GM12878 (cell line): ENCODE results near the gene KCTD17. TPM values are rescaled to one million over a fixed set of nuclear protein-coding genes. Genes with fewer than 3 reads are reported as not detected.

Experiments
- ATAC-seq: fragments of 200-7000 bp; cut with Tn5 transposase; 3 replicates; pipeline ENCODE4 v1.9.1; 2020; ENCODE audit warnings: mild to moderate bottlenecking, moderate library complexity
- BruUV-seq: library from RNA; stranded (reverse); fragments of 400-500 nt; replicated peaks from 2 replicates; lab custom pipeline; 2021; lab: Mats Ljungman, UMichigan
- CTCF ChIA-PET: fragments of 300-600 bp; sonication (Branson Sonifier 250); formaldehyde crosslinking; extraction: SDS; loops from one replicate; lab custom pipeline; 2021; ENCODE audit warnings: inconsistent platforms; lab: Yijun Ruan, JAX
- POLR2A ChIA-PET: fragments of 350-600 bp; formaldehyde crosslinking; extraction: SDS; loops from one replicate; lab custom pipeline; 2021; ENCODE audit warnings: inconsistent platforms; lab: Charles Lee
- RAD21 ChIA-PET: fragments of 300-600 bp; sonication (Branson Sonifier 250); formaldehyde crosslinking; loops from one replicate; lab custom pipeline; 2023; ENCODE audit warnings: antibody characterized with exemption; ENCODE audit not compliant: unreplicated experiment; lab: Charles Lee
- SMC1A ChIA-PET: fragments of 300-600 bp; sonication (Branson Sonifier 250); formaldehyde crosslinking; loops from one replicate; lab custom pipeline; 2023; ENCODE audit not compliant: unreplicated experiment, uncharacterized antibody; lab: Charles Lee
- DNase-seq: peaks from one replicate; pipeline ENCODE4 v3.0.0-alpha.2; 2011; ENCODE audit warnings: low read depth, low spot score
- FAIRE-seq: peaks from 3 replicates; lab custom pipeline; 2011; peaks lifted over from hg19 to GRCh38; lab: Jason Lieb, UNC
- H2AFZ ChIP-seq: 2 replicates; pipeline ENCODE4 v1.6.0; 2011; ENCODE audit warnings: low read depth, low read length, control low read depth; ENCODE audit not compliant: control insufficient read depth
- H3K27ac ChIP-seq: 2 replicates; pipeline ENCODE4 v1.5.1; 2011; ENCODE audit warnings: control low read depth; ENCODE audit not compliant: control insufficient read depth, insufficient read depth
- H3K27me3 ChIP-seq, 2 experiments: replicated peaks in 1 of 2; 2 replicates each; pipeline versions ENCODE4 v1.6.0 to v1.6.1; 2011; ENCODE audit warnings: low read length in 1 of 2; ENCODE audit not compliant: control insufficient read depth in 2 of 2, insufficient read depth in 2 of 2
- H3K36me3 ChIP-seq, 2 experiments: 2 replicates each; pipeline ENCODE4 v1.5.1; 2011; ENCODE audit warnings: low read length in 1 of 2; ENCODE audit not compliant: control insufficient read depth in 2 of 2, insufficient read depth in 2 of 2
- H3K4me1 ChIP-seq: 2 replicates; pipeline ENCODE4 v1.6.1; 2011; ENCODE audit warnings: mild to moderate bottlenecking, low read length, moderate library complexity, mixed read lengths; ENCODE audit not compliant: control insufficient read depth, insufficient read depth
- H3K4me2 ChIP-seq: 2 replicates; pipeline ENCODE4 v1.6.0; 2011; ENCODE audit warnings: control low read depth; ENCODE audit not compliant: control insufficient read depth, insufficient read depth
- H3K4me3 ChIP-seq: fragments of 200-600 bp; sonication (generic); 2 replicates; pipeline ENCODE4 v1.5.1; 2016
- H3K79me2 ChIP-seq: 2 replicates; pipeline ENCODE4 v1.6.0; 2011; ENCODE audit warnings: low read length; ENCODE audit not compliant: control insufficient read depth, insufficient read depth
- H3K9ac ChIP-seq: 2 replicates; pipeline ENCODE4 v1.8.0; 2011; ENCODE audit warnings: low read length, control low read depth, mixed read lengths; ENCODE audit not compliant: control insufficient read depth, insufficient read depth
- H3K9me3 ChIP-seq: replicated peaks from 3 replicates; pipeline ENCODE4 v1.5.1; 2011; ENCODE audit warnings: mild to moderate bottlenecking, low read length; ENCODE audit not compliant: control insufficient read depth, insufficient read depth
- H4K20me1 ChIP-seq: 2 replicates; pipeline ENCODE4 v1.6.0; 2011; ENCODE audit not compliant: control insufficient read depth, insufficient read depth
- CREB1 ChIP-seq: IDR thresholded peaks from 2 replicates; pipeline ENCODE4 v1.6.1; 2012; ENCODE audit warnings: low read depth, mild to moderate bottlenecking, inconsistent platforms
- IRF5 ChIP-seq: fragments of 450-650 bp; IDR thresholded peaks from 2 replicates; pipeline ENCODE4 v1.6.1; 2017; ENCODE audit warnings: borderline replicate concordance
- KDM1A ChIP-seq: fragments of 200-600 bp; sonication (generic); IDR thresholded peaks from 2 replicates; pipeline ENCODE4 v1.6.1; 2016; ENCODE audit warnings: borderline replicate concordance
- NFYB ChIP-seq: IDR thresholded peaks from 2 replicates; pipeline ENCODE4 v1.6.1; 2011; ENCODE audit warnings: low read depth, mild to moderate bottlenecking, low read length, improper control_type of control experiment, moderate library complexity; ENCODE audit not compliant: insufficient read depth
- RCOR1 ChIP-seq: conservative IDR thresholded peaks from 2 replicates; pipeline ENCODE4 v1.6.1; 2012; ENCODE audit warnings: low read depth, low read length, improper control_type of control experiment
- RELA ChIP-seq: fragments of 450-650 bp; IDR thresholded peaks from 2 replicates; pipeline ENCODE4 v1.8.0; 2014; ENCODE audit warnings: borderline replicate concordance; ENCODE audit not compliant: partially characterized antibody
- RUNX3 ChIP-seq: IDR thresholded peaks from 2 replicates; pipeline ENCODE4 v1.6.1; 2012; ENCODE audit warnings: low read length, inconsistent platforms
- SIN3A ChIP-seq: IDR thresholded peaks from 2 replicates; pipeline ENCODE4 v1.6.1; 2012; ENCODE audit warnings: low read depth, low read length, improper control_type of control experiment
- SMC3 ChIP-seq: IDR thresholded peaks from 2 replicates; pipeline ENCODE4 v1.6.1; 2011; ENCODE audit warnings: low read length, improper control_type of control experiment, borderline replicate concordance
- YBX1 ChIP-seq: fragments of 450-650 bp; IDR thresholded peaks from 2 replicates; pipeline ENCODE4 v1.6.1; 2016; ENCODE audit warnings: antibody characterized with exemption
- ZNF217 ChIP-seq: fragments of 450-650 bp; IDR thresholded peaks from 2 replicates; pipeline ENCODE4 v1.6.1; 2017; ENCODE audit warnings: antibody characterized with exemption, mild to moderate bottlenecking
- ZNF592 ChIP-seq: fragments of 450-650 bp; IDR thresholded peaks from 2 replicates; pipeline ENCODE4 v1.6.1; 2017; ENCODE audit warnings: mild to moderate bottlenecking, moderate library complexity
- ZNF622 ChIP-seq: fragments of 450-650 bp; IDR thresholded peaks from 2 replicates; pipeline ENCODE4 v1.6.1; 2017; ENCODE audit warnings: mild to moderate bottlenecking, inconsistent platforms
- ZZZ3 ChIP-seq: IDR thresholded peaks from 2 replicates; pipeline ENCODE4 v1.6.1; 2011; ENCODE audit warnings: low read depth; ENCODE audit not compliant: control insufficient read depth, insufficient read length
- WGBS: methylation state at CpG from one replicate; pipeline ENCODE4 v1.1.6; 2016; ENCODE audit warnings: low lambda C conversion rate; ENCODE audit not compliant: insufficient replicate concordance, insufficient coverage; ENCODE audit errors: missing lambda C conversion rate; 5-methylcytosine and 5-hydroxymethylcytosine counted together
- in situ Hi-C: fragments of 300-500 bp; cut with MboI; formaldehyde crosslinking; loops from 9 replicates; pipeline ENCODE4 v1.14.3; 2018; ENCODE audit warnings: mixed read lengths
- intact Hi-C: fragments of 100-400 bp; cut with micrococcal nuclease; formaldehyde crosslinking; loops from one replicate; pipeline ENCODE4 v1.14.2; 2022; ENCODE audit not compliant: unreplicated experiment
- polyA plus RNA-seq, 11 experiments: library from polyadenylated mRNA; depleted of rRNA in 4 of 11; unstranded in 6 of 11; stranded (reverse) in 5 of 11; fragments of >200 nt; fragmentation: Nextera tagmentation in 4 of 11; fragmentation: Illumina TruSeq in 1 of 11; extraction: Ambion mirVana in 4 of 11; extraction: Trizol in 1 of 11; gene quantifications; 1 replicate in 1 of 11; 2 replicates in 10 of 11; pipeline versions ENCODE4 v1.2.1 to v1.2.3, GENCODE V29; 2011 to 2016; ENCODE audit warnings: inconsistent platforms in 2 of 11, missing spikeins in 2 of 11, low read depth in 1 of 11
- total RNA-seq, 4 experiments: library from RNA; depleted of rRNA in 3 of 4; stranded (reverse); fragments of >200 nt in 3 of 4; fragmentation: Illumina TruSeq in 1 of 4; extraction: Trizol in 1 of 4; gene quantifications; 2 replicates each; pipeline versions ENCODE4 v1.2.1 to v1.2.3, GENCODE V29; 2013 to 2021
- TF ChIP-seq, protein P1 (sequence below): IDR thresholded peaks from 2 replicates; pipeline ENCODE4 v1.6.1; 2012; ENCODE audit warnings: mild to moderate bottlenecking, low read depth, low read length
- TF ChIP-seq, protein P2 (sequence below): IDR thresholded peaks from 2 replicates; pipeline ENCODE4 v1.6.1; 2012; ENCODE audit warnings: low read depth, low read length, improper control_type of control experiment

Gene KCTD17
- total and polyA plus RNA-seq, 10 of the 15 experiments (the other 5 are each of a cell fraction or from before 2014, with no cell fraction given): 0.16 to 18.4 (median 10.1) TPM; not detected in 1

GRCh38 chr22:37032134-37032534, 19.4 kb upstream of the KCTD17 start:
- no peaks in the 10 kb centered on the region for H3K79me2 ChIP-seq
- no peaks in the 10 kb centered on the region for H3K4me1 ChIP-seq
- H3K4me2 ChIP-seq: no peak overlapping the region
- H3K4me3 ChIP-seq: no peak overlapping the region
- ChIA-PET SMC1A (interaction anchor here (0.6 to 1.0 kb wide), 2 partner anchors 13 to 386 kb away, joined by 3 to 4 read pairs; no protein-coding TSS in a partner anchor), CTCF (interaction anchor here (1.1 to 3.3 kb wide), 3 partner anchors 11 to 13 kb away, joined by 3 to 17 read pairs (median 15); partner anchors contain the start of gene TST), POLR2A (no interaction called here), RAD21 (interaction anchor here (0.8 kb wide), 1 partner anchor 13 kb away, joined by 5 read pairs; no protein-coding TSS in a partner anchor)
- ATAC-seq (no peak), DNase-seq (no peak), FAIRE-seq (no peak)
- no peak for TF ChIP-seq RCOR1
- no peak for TF ChIP-seq ZNF217
- no peak for TF ChIP-seq SMC3
- no peak for TF ChIP-seq ZZZ3
- TF ChIP-seq, protein P1, sequence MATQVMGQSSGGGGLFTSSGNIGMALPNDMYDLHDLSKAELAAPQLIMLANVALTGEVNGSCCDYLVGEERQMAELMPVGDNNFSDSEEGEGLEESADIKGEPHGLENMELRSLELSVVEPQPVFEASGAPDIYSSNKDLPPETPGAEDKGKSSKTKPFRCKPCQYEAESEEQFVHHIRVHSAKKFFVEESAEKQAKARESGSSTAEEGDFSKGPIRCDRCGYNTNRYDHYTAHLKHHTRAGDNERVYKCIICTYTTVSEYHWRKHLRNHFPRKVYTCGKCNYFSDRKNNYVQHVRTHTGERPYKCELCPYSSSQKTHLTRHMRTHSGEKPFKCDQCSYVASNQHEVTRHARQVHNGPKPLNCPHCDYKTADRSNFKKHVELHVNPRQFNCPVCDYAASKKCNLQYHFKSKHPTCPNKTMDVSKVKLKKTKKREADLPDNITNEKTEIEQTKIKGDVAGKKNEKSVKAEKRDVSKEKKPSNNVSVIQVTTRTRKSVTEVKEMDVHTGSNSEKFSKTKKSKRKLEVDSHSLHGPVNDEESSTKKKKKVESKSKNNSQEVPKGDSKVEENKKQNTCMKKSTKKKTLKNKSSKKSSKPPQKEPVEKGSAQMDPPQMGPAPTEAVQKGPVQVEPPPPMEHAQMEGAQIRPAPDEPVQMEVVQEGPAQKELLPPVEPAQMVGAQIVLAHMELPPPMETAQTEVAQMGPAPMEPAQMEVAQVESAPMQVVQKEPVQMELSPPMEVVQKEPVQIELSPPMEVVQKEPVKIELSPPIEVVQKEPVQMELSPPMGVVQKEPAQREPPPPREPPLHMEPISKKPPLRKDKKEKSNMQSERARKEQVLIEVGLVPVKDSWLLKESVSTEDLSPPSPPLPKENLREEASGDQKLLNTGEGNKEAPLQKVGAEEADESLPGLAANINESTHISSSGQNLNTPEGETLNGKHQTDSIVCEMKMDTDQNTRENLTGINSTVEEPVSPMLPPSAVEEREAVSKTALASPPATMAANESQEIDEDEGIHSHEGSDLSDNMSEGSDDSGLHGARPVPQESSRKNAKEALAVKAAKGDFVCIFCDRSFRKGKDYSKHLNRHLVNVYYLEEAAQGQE: no peak
- TF ChIP-seq, protein P2, sequence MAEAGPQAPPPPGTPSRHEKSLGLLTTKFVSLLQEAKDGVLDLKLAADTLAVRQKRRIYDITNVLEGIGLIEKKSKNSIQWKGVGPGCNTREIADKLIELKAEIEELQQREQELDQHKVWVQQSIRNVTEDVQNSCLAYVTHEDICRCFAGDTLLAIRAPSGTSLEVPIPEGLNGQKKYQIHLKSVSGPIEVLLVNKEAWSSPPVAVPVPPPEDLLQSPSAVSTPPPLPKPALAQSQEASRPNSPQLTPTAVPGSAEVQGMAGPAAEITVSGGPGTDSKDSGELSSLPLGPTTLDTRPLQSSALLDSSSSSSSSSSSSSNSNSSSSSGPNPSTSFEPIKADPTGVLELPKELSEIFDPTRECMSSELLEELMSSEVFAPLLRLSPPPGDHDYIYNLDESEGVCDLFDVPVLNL: no peak
- TF ChIP-seq ZNF592: no peak
- no peak for TF ChIP-seq YBX1
- no peak for TF ChIP-seq RELA
- no peak for TF ChIP-seq RUNX3
- no peak for TF ChIP-seq SIN3A
- no peak for TF ChIP-seq CREB1
- TF ChIP-seq IRF5: no peak
- no peak for TF ChIP-seq NFYB
- no peak for TF ChIP-seq ZNF622
- TF ChIP-seq KDM1A: no peak
- H4K20me1 ChIP-seq: no peaks in the 10 kb centered on the region
- H2AFZ ChIP-seq: no peak overlapping the region
- intact Hi-C loops: no loop called here
- no peaks in the 10 kb centered on the region; a peak in 1 of 4 replicates for H3K27me3 ChIP-seq
- no TSS peak for BruUV-seq
- 68% methylated on average over 2 of the region's 2 CpGs for WGBS
- in situ Hi-C loops: no loop called here
- no peaks in the 10 kb centered on the region for H3K36me3 ChIP-seq
- no peak overlapping the region for H3K27ac ChIP-seq
- H3K9me3 ChIP-seq: no peaks in the 10 kb centered on the region
- no peak overlapping the region for H3K9ac ChIP-seq
